A549 (cell line): ENCODE data around the gene CFAP99.

Source experiments
- CBX2 ChIP-seq: fragments of 200-600 bp; sonication (generic); IDR thresholded peaks from 2 replicates; pipeline ENCODE4 v1.6.1; 2016; ENCODE audit warnings: low read depth, mild to moderate bottlenecking, borderline replicate concordance
- CTCF ChIP-seq: fragments of >200 bp; sonication (Bioruptor Twin); formaldehyde crosslinking; IDR thresholded peaks from 3 replicates; pipeline ENCODE4 v1.5.1; 2016
- HMGXB4 ChIP-seq: fragments of 250-450 bp; sonication (Bioruptor Pico); IDR thresholded peaks from 2 replicates; pipeline ENCODE4 v1.5.0; 2021; ENCODE audit warnings: mild to moderate bottlenecking, moderate library complexity, borderline replicate concordance
- MAX ChIP-seq: IDR thresholded peaks from 2 replicates; pipeline ENCODE4 v1.6.1; 2012
- POLR2A ChIP-seq: IDR thresholded peaks from 2 replicates; pipeline ENCODE4 v1.6.1; 2012; ENCODE audit warnings: mild to moderate bottlenecking, low read length
- TF ChIP-seq, protein P1 (sequence below): IDR thresholded peaks from 2 replicates; pipeline ENCODE4 v1.6.1; 2012; ENCODE audit warnings: low read depth, borderline replicate concordance

DNA sequence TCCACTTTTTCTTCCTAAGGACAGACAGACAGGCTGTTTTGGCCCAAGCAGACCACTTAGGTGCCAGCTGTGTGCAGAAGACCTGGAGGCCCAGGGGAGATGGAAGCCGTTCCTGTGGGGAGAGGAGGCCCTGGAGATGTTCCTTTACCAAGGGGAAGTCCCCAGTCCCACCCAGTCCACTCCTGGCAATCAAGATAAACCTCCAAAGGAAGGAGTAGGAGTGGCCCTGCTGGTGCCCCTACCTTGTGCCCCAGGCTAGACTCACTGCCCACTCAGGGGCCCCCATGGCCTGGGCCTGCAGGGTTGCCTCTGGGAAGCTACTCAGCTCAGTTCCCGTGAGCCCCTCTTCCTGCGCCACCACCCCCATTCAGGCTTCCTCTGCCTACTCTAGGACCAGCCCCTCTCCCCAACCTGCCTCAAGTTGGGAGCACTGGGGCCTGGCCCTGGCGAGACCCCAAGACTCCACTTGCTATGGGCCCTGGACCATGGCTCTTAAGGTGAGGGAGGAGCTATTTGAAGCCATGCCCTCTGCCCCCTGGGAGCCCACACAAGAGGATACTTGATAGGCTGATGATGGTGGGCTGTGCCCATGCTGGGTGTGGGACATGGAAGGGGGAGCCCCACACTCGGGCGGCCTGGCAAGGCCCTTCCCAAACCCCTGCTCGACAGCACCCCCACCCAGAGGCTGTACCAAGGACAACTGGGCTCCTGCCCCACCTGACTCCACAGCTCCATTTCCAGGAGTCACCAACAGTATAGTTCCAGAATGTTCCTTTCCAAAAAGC lies 25.4 kb downstream of the CFAP99 start:
- no peak for TF ChIP-seq CBX2
- no peak for TF ChIP-seq POLR2A
- TF ChIP-seq, protein P1, sequence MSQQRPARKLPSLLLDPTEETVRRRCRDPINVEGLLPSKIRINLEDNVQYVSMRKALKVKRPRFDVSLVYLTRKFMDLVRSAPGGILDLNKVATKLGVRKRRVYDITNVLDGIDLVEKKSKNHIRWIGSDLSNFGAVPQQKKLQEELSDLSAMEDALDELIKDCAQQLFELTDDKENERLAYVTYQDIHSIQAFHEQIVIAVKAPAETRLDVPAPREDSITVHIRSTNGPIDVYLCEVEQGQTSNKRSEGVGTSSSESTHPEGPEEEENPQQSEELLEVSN: no peak
- no peak for TF ChIP-seq CTCF
- TF ChIP-seq HMGXB4 (CRISPR knock-in tag): no peak
- no peak for TF ChIP-seq MAX
